Nephron (organoid): ENCODE measurements around the gene VMP1.
A peak's percentile ranks its signal among the peaks of the same experiment; 100 is the strongest.

Experiments used
- H3K27ac Mint-ChIP-seq, 3 experiments: 2 replicates each; pipeline ENCODE4 v1.8.0; 2020; ENCODE audit warnings: mixed read lengths in 3 of 3, mild to moderate bottlenecking in 2 of 3, moderate library complexity in 1 of 3
- H3K27me3 Mint-ChIP-seq: 2 replicates; pipeline ENCODE4 v1.8.0; 2021; ENCODE audit warnings: low read depth, mild to moderate bottlenecking, moderate library complexity, mixed read lengths
- H3K36me3 Mint-ChIP-seq: 2 replicates; pipeline ENCODE4 v1.8.0; 2020; ENCODE audit warnings: low read depth, mixed read lengths
- H3K4me1 Mint-ChIP-seq: 2 replicates; pipeline ENCODE4 v1.8.0; 2020; ENCODE audit warnings: mixed read lengths
- H3K4me3 Mint-ChIP-seq, 3 experiments: 2 replicates each; pipeline ENCODE4 v1.8.0; 2020; ENCODE audit warnings: mild to moderate bottlenecking in 3 of 3, mixed read lengths in 3 of 3, moderate library complexity in 2 of 3
- H3K9me3 Mint-ChIP-seq: 2 replicates; pipeline ENCODE4 v1.8.0; 2020; ENCODE audit warnings: mixed read lengths
- TF ChIP-seq, protein P1 (sequence below), 3 experiments: fragments of 200-600 bp; sonication (generic); IDR thresholded peaks; one replicate each; pipeline ENCODE4 v1.5.0; 2021; ENCODE audit warnings: antibody characterized with exemption in 3 of 3; ENCODE audit not compliant: unreplicated experiment in 3 of 3

VMP1 gene

DNA sequence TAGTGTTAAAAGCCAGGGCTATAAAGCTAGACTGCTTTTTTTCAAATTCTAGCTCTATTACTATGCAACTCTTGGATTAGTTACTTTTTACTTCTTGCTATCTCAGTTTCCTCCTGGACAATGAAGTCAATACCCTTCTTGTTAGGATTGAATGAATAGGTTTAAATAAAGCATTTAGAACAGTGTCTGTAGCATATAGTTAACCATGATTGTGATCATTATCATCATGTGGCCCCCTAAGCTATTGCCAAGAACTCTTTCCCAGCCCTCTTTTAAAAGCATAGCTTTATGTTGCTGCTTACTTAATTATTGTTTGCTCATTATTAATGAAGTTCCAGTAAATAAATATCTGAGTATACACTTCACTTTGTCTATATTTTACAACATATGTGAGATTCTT lies 4.5 kb downstream of the VMP1 start:
- Mint-ChIP-seq H3K27me3 (no peaks in the 10 kb centered on the region), H3K27ac (no peak overlapping the region), H3K9me3 (no peaks in the 10 kb centered on the region), H3K4me3 (no peak overlapping the region), H3K36me3 (no peaks in the 10 kb centered on the region), H3K4me1 (peaks cover 32% of the 10 kb centered on the region)
- TF ChIP-seq, protein P1, sequence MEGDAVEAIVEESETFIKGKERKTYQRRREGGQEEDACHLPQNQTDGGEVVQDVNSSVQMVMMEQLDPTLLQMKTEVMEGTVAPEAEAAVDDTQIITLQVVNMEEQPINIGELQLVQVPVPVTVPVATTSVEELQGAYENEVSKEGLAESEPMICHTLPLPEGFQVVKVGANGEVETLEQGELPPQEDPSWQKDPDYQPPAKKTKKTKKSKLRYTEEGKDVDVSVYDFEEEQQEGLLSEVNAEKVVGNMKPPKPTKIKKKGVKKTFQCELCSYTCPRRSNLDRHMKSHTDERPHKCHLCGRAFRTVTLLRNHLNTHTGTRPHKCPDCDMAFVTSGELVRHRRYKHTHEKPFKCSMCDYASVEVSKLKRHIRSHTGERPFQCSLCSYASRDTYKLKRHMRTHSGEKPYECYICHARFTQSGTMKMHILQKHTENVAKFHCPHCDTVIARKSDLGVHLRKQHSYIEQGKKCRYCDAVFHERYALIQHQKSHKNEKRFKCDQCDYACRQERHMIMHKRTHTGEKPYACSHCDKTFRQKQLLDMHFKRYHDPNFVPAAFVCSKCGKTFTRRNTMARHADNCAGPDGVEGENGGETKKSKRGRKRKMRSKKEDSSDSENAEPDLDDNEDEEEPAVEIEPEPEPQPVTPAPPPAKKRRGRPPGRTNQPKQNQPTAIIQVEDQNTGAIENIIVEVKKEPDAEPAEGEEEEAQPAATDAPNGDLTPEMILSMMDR (IDR thresholded peaks at IDR 0.05; ENCODE audit: unreplicated experiment in 3 of 3) = no peak

DNA sequence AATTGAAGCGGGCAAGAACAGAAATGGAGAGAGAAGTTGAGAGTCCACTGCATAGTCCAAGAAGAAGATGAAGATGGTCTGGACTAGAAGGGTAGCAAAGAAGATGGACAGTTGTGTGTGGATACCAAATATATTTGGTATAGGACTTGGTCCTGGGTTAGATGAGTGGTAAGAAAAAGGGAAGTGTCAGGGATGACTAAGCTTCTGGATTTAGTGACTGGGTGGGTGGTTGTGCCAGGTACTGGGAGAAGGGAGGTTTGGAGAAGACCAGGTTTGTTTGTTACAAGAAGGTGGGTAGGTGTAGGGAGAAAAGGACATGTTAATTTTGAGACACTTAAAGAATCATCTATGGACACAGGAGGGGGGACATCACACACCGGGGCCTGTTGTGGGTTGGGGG lies 5.4 kb downstream of the VMP1 start:
- Mint-ChIP-seq H3K27me3 (no peaks in the 10 kb centered on the region), H3K36me3 (no peaks in the 10 kb centered on the region)

DNA sequence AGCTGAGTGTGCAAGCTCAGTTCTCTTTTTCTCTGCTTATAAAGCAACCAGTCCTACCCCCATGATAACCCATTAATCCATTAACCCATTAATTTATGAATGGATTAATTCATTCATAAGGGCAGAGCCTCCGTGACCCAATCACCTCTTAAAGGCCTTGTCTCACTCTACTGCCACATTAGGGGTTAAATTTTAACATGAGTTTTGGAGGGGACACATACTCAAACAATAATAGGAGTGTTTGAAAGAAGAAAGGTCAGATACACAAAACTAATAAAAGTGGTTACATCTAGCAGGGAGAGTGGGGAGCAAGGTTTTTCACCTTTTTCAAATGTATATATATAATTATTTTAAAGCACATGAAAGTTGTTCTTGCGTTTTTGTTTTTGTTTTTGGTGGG lies 6.8 kb downstream of the VMP1 start:
- Mint-ChIP-seq H3K27ac (no peak overlapping the region), H3K4me3 (no peak overlapping the region), H3K36me3 (peaks cover 4% of the 10 kb centered on the region), H3K9me3 (no peaks in the 10 kb centered on the region), H3K4me1 (peaks cover 14% of the 10 kb centered on the region), H3K27me3 (no peaks in the 10 kb centered on the region)
- TF ChIP-seq, protein P1 (IDR thresholded peaks at IDR 0.05; ENCODE audit: unreplicated experiment in 3 of 3) = no peak

More for the DNA sequence above, 5.4 kb downstream of the VMP1 start:
- peaks cover 25% of the 10 kb centered on the region for H3K4me1 Mint-ChIP-seq
- TF ChIP-seq, protein P1 (IDR thresholded peaks at IDR 0.05; ENCODE audit: unreplicated experiment in 3 of 3) = no peak
- H3K27ac Mint-ChIP-seq = peak overlapping the region in 1 of 3 experiments; percentile 3
- H3K4me3 Mint-ChIP-seq = no peak overlapping the region
- H3K9me3 Mint-ChIP-seq = no peaks in the 10 kb centered on the region

DNA sequence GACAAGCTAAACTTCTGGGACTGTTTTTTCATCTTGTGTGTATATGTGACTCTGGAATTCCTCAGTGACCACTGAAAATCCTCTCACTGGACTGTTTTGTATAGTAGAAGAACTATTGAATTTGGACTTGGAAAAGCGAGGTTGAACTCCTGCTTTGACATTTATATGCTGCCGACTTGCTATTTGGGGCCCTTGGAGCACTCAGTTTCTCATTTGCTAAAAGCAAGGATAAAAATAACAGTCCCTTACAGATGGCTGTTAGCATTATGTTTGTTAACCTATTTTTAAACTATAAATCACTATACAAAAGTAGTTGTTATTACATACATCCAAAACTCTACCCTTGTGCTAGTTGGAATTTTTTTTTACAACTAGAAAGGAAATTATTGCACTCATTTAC lies 9.0 kb downstream of the VMP1 start:
- H3K27me3 Mint-ChIP-seq = no peaks in the 10 kb centered on the region
- TF ChIP-seq, protein P1 (IDR thresholded peaks at IDR 0.05; ENCODE audit: unreplicated experiment in 3 of 3) = no peak

DNA sequence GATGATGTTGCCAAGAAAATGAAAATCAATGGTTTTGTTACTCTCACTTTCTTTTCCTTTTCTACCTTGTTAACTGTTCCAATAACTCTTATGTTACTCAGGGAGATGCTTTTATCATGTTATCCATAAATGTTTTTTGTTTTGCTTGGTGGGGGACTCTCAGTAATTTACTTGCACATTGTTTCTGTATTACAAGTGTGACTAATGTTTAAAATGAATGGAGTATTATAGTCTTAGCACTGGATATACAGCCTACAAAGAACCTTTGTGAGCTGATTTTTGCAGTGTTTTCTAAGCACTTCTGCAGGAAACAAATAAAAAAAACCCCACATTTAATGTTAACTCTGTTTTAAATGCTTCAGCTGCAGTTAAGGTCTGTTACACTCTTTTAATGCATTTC lies 12.1 kb downstream of the VMP1 start:
- Mint-ChIP-seq H3K36me3 (peaks cover 4% of the 10 kb centered on the region), H3K4me3 (no peak overlapping the region), H3K27me3 (no peaks in the 10 kb centered on the region), H3K27ac (no peak overlapping the region), H3K4me1 (peaks cover 14% of the 10 kb centered on the region), H3K9me3 (no peaks in the 10 kb centered on the region)
- TF ChIP-seq, protein P1 (IDR thresholded peaks at IDR 0.05; ENCODE audit: unreplicated experiment in 3 of 3) = no peak

More for the DNA sequence above, 9.0 kb downstream of the VMP1 start:
- H3K9me3 Mint-ChIP-seq = no peaks in the 10 kb centered on the region
- peaks cover 7% of the 10 kb centered on the region for H3K4me1 Mint-ChIP-seq
- peak overlapping the region in 2 of 3 experiments; percentile 32 to 37 for H3K27ac Mint-ChIP-seq
- no peak overlapping the region for H3K4me3 Mint-ChIP-seq
- H3K36me3 Mint-ChIP-seq = peaks cover 4% of the 10 kb centered on the region

DNA sequence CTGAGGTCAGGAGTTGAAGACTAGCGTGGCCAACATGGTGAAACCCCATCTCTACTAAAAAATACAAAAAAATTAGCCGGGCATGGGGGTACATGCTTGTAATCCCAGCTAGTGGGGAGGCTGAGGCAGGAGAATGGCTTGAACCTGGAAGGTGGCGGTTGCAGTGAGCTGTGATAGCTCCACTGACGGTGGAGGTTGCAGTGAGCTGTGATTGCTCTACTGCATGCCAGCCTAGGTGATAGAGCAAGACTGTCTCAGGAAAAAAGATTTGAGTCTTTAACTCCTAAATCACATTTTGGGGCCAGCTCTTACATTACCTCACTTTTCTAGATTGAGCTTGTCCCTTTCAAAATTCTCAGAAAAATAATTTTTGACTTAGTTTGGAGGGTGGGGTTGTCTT lies 15.2 kb downstream of the VMP1 start:
- Mint-ChIP-seq H3K4me3 (no peak overlapping the region), H3K9me3 (no peaks in the 10 kb centered on the region), H3K27me3 (no peaks in the 10 kb centered on the region), H3K27ac (no peak overlapping the region), H3K4me1 (peaks cover 6% of the 10 kb centered on the region), H3K36me3 (peaks cover 4% of the 10 kb centered on the region)
- TF ChIP-seq, protein P1 (IDR thresholded peaks at IDR 0.05; ENCODE audit: unreplicated experiment in 3 of 3) = no peak
